ENCODE results near the gene EEF1A2.

DNA sequence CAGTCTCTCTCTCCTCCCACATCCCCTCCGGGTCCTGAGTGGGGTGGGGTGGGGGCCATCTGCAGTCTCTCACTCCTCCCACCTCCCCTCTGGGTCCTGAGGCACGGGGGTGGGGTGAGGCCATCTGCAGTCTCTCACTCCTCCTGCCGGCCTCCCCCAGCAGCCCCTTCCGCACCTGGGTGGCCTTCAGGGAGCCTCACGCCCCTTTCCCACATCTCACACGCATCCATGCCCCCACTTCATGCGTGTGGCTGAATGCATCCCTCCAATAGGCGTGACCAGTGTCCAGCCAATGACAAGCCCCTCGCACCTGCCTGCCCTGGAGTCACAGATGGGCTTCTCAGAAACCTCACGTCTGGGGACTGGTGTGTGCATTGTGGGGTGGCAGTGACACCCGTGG is 49.7 kb upstream of the EEF1A2 start:
- no peak for TF ChIP-seq HDGF (IDR thresholded peaks at IDR 0.05; ENCODE audit: borderline replicate concordance)
- TF ChIP-seq TARDBP (IDR thresholded peaks at IDR 0.05) = no peak
- TF ChIP-seq FOXM1 (IDR thresholded peaks at IDR 0.05; ENCODE audit: borderline replicate concordance) = no peak
- no peak for TF ChIP-seq SP1 (IDR thresholded peaks at IDR 0.05)

Measured in HEK293T (cell line).